ENCODE results near the gene FUT8.
"Not testable (repeated sequence)": the region's sequence is repeated elsewhere in the genome, so short reads cannot be mapped to it uniquely, and the experiment has no call there.

FUT8 gene

DNA sequence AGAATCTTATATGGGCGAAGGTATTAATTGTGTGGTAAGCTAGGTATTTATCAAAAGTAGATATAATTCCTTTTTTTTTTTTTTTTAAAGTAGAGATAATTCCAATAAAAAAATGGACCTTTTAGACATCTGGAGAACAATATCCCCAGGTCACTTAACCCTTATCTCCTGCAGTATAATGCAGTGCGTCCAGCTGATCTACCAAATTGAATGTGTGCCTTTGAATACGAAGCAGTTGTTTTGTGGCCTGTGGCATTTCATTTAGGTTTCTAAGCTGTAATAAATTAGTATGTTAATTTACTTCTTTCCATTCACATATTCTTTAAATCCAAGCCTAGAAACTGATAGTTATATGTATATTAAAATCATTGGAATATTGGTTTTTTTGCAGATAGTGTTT lies 3.1 kb downstream of the FUT8 start:
- no peak for DNase-seq (ENCODE audit: extremely low read depth in 1 of 2, low read depth in 1 of 2)

DNA sequence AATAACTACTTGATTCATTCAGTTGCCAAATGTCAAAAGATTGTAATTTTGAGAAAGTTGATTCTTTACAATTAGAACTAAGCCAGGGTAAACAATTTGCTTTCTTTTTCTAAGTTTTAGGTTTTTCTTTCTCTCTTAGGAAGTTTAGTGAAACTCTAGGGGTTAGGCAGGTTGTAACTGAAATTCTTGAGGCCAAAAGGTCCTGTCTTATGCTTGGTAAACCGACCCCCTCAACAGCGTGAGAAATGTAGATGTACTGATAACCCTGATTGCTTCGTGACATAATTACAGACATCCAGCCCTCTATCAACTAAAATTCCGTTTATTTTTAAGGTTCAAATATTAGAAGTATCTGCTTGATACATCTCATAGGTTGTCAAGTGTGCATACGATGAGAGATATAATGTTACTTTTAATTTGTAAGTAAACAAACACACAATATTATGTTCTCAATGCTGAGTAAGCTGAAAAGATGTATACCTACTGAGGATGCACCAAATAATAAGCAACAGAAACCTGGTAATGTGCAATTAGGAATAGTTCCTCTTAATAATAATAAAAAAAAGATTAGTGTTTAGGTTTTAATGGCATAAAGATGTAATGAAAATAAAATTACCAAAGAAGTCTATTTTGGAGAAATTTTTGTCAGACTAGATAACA lies 7.2 kb downstream of the FUT8 start:
- DNase-seq (ENCODE audit: extremely low read depth in 1 of 2, low read depth in 1 of 2): no peak

DNA sequence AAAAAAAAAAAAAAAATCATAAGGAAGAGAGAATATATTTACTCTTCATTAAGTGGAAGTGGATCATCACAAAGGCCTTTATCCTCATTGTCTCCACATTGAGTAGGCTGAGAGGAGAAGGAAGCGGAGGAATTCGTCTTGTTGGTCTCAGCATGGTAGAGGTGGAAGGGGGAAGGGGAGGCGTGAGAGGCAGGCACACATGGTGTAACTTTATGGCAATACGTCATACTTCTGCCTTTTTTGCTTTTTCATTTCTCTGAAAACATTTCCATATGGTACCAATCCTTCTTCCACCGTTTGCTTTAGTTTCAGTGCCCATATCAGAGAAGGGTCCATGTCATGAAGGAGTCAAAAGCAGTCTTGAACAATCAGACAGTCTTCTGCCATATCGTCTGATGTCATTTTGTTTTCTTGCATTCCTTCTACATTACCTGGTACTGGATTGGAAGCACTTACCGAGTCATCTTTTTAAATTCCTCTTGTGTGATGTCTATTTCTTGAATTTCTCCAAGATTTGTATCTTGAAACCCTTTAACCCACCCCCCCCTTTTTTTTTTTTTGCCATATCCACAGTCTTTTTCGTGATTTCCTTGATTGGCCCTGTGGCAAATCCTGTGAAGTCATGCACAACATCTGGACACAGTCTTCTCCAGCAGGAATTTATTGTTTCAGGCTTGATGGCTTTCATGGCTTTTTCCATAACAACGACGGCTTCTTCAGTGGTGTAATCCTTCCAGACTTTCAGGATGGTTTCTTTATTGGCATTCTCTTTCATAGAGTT lies 8.9 kb downstream of the FUT8 start:
- no peak for DNase-seq (ENCODE audit: extremely low read depth in 1 of 2, low read depth in 1 of 2)

DNA sequence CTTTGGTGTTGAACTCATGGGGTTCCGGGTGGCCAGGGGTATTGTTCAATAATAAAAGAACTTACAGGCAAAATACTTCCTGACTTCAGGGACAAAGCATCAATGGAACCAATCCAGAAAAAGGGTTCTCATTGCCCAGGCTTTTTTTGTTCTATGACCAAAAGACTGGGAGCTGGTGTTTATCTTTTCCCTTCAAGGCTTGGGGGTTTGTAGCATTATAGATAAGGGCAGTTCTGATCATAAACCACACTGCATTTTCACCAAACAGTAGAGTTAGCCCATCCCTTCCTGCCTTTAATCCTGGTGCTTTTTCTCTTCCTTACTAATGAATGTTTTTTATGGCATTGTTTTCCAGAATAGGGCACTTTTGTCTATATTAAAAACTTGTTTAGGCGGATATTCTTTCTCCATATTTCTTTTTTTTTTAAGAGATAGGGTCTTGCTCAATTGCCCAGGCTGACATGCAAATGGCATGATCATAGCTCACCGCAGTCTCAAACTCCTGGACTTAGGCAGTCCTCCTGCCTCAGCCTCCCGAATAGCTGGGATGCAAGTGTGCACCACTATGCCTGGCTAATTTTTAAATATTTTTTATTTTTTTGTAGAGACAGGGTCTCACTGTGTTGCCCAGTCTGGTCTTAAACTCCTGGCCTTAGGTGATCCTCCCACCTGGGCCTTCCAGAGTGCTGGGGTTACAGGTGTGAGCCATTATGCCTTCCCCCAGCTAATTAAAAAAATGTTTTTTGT lies 9.7 kb downstream of the FUT8 start:
- no peak for DNase-seq (ENCODE audit: extremely low read depth in 1 of 2, low read depth in 1 of 2)

DNA sequence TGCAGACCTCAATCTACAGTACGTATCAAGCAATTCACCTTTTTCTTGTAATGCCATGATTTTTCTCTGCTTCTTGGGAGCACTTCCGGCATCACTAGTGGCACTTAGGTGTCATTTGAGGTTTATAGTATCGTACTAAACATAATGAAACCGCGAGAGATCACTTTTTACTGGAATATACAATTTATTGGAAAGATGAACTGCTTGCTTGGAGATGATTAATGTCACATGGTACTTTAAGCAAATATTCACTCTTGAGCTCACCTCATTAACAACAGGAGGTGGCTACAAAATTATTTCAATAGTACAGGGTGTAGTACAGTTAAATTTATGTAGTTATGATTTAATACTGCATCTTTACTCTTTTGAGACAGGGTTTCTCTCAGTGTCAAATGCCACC lies 11.5 kb downstream of the FUT8 start:
- DNase-seq (ENCODE audit: extremely low read depth in 1 of 2, low read depth in 1 of 2): no peak

DNA sequence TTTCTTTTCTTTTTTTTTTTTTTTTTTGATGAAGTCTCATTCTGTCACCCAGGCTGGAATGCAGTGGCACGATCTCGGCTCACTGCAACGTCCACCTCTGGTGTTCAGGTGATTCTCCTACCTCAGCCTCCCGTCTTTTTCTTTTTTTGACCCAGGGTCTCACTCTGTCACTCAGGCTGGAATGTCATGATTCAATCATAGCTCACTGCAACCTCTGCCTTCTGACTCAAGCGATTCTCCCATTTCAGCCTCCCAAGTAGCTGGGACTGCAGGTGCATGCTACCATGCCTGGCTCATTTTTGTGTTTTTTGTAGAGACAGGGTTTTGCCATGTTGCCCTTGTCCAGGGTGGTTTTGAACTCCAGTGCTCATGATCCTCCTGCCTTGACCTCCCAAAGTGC lies 12.0 kb downstream of the FUT8 start:
- DNase-seq (ENCODE audit: extremely low read depth in 1 of 2, low read depth in 1 of 2): no peak

DNA sequence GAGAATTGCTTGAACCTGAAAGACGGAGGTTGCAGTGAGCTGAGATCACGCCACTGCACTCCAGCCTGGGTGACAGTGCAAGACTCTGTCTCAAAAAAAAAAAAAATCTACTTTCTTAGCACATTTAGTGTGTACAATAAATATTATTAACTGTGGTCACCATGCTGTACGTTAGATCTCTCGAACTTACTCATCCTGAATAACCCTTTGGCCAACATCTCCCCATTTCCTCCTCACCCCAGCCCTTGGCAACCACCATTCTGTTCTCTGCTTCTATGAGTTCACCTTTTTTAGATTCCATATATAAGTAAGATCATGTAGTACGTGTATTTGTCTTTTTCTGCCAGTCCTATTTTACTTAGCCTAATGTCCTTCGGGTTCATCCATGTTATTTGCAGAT lies 13.4 kb downstream of the FUT8 start:
- DNase-seq (ENCODE audit: extremely low read depth in 1 of 2, low read depth in 1 of 2): no peak

DNA sequence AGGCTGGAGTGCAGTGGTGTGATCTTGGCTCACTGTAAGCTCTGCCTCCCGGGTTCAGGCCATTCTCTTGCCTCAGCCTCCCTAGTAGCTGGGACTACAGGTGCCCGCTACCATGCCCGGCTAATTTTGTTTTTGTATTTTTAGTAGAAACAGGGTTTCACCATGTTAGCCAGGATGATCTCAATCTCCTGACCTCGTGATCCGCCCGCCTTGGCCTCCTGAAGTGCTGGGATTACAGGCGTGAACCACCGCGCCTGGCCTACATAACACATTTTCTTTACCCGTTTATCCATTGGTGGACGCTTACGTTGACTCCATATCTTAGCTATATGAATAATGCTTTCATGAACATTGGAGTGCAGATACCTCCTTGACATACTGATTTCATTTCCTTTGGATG lies 14.4 kb downstream of the FUT8 start:
- DNase-seq (ENCODE audit: extremely low read depth in 1 of 2, low read depth in 1 of 2): not testable (repeated sequence)

DNA sequence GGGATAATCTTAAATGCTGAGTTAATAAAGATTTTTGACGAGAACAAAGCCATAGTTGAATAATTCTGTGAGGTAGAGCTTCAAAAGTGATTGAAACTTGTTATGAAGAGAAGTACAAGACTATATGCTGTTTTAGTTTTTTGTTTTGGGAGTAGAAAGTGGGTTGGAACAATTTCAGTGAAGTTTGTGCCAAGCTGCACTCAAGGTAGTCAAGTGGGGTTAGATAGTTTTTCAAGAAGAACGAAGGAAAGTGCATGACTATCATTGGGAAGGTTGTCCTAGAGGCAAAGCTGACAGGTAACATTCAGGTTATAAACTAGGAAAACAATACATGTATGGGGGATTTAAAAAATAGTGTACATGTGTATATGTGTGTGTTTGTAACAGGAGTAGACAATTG lies 16.2 kb downstream of the FUT8 start:
- no peak for DNase-seq (ENCODE audit: extremely low read depth in 1 of 2, low read depth in 1 of 2)

DNA sequence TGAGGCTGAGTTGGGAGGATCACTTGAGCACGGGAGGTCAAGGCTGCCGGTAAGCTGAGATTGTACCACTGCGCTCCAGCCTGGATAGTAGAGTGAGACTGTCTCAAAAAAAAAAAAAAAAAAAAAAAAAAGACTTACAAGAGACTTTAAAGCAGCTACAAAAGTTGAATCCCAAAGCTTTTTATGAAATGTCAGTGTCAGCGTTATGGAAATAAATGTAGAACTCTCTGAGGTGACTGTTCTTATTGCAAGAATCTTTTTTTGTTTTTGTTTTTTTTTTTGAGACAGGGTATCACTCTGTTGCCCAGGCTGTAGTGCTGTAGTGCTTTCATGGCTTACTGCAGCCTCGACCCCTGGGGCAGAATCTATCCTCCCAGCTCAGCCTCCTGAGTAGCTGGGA lies 17.2 kb downstream of the FUT8 start:
- no peak for DNase-seq (ENCODE audit: extremely low read depth in 1 of 2, low read depth in 1 of 2)

DNA sequence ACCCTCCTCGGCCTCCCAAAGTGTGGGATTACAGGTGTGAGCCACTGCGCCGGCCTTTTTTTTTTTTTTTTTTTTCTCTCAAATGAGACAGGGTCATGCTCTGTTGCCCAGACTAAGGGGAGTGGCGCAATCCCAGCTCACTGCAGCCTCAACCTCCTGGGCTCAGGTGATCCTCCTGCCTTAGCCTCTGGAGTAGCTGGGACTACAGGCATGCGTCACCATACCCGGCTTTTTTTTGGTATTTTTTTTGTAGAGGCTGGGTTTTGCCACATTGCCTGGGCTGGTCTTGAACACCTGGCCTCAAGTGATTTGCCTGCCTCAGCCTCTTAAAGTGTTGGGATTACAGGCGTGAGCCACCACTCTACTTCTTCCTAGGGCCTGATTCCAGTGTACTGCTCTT lies 18.7 kb downstream of the FUT8 start:
- DNase-seq (ENCODE audit: extremely low read depth in 1 of 2, low read depth in 1 of 2): no peak

DNA sequence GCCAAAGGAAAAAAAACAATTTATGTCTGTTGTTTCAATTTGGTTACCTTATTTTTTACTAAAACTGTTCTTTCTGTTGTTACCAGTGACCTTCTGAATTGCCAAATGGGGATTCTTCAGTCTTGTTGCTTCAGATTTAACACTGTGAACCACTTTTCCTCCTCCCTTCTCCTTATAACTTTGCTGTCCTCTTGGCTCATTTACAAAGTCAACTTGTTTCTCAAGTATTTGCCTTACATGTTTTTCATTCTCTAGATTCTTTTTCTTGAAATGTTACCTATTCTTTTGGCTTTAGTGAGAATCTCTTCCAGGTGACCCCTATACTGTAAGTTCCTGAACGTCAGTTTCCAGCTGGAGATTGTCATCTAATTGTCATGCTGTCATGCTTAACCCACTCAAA lies 19.4 kb downstream of the FUT8 start:
- DNase-seq (ENCODE audit: extremely low read depth in 1 of 2, low read depth in 1 of 2): no peak

DNA sequence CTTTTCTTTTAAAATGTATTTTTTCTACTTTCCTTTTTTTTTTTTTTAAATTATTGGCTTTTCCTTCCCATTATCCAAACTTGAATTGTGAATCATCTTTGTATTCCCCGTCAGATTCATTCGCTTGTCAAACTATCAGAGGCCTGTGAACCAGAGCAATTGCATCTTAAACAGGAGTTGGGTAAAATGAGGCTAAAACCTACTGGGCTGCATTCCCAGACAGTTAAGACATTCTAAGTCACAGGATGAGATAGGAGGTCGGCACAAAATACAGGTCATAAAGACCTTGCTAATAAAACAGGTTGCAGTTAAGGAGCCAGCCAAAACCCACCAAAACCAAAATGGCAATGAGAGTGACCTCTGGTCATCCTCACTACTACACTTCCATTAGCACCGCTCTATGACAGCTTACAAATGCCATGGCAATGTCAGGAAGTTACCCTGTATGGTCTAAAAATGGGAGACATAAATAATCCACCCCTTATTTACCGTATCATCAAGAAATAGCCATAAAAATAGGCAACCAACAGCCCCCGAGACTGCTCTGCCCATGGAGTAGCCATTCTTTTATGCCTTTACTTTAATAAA lies 19.9 kb downstream of the FUT8 start:
- no peak for DNase-seq (ENCODE audit: extremely low read depth in 1 of 2, low read depth in 1 of 2)

DNA sequence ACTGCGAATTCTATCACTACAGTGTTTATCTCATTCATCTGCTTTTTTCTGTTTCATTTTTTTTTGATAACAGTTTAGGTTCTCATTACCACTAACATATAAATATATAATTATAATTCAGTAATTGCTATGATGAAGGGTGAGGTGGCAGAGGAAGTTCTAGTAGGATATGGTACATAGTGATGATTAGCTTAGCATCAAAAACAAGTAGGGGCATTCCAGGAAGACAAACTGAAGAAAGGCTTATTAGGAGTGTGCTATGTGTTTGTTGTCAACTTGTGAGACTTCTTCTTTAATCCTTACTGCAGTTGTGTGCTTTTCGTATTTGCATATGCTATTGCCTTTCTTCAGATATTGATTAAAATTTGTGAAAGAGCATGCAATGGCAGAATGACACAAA lies 20.6 kb downstream of the FUT8 start:
- DNase-seq (ENCODE audit: extremely low read depth in 1 of 2, low read depth in 1 of 2): no peak

DNA sequence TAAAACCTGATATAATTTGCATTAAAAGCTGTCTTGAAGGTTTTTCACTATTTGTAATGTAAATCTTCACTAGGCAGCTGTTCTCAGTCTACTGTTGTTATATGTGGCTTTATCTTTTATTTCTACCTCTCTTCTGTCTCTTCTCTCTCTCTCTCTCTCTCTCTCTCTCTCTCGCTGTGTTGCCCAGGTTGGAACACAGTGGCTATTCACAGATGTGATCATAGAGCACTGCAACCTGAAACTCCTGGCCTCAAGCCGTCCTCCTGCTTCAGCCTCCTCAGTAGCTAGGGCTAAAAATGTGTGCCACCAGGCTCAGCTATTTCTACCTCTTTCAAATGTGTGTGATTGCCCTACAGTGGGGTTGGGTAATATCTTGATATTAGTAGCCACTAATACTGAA lies 21.1 kb downstream of the FUT8 start:
- DNase-seq (ENCODE audit: extremely low read depth in 1 of 2, low read depth in 1 of 2): no peak

DNA sequence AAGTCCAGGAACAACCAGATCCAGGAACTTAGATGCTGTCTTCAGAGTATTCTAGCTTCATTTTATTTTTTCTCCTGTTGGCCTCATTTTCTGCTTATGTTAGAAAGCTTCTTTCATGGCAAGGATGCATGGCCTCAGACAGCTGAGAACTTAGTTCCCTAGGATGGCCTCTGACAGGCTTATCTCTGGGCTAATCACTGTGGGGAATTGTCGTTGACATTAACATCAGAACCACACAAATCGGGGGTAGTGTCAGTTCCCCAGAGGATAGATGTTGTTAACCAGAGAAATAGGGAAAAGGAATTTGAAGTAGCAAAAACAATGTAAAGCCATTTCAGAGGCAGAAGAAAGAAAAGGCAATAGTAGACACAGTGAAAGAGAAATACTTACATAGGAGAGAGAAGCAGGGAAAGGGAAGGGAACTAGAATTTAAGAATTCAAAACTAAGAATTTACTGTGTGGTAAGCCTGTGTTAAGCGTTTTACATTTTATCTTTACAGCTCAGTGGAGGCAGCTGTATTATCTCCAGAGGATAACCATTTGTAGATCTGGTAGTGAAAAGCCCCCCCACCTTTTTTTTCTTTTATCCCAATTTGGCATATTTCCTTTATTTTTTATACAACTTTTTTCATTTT lies 21.8 kb downstream of the FUT8 start:
- no peak for DNase-seq (ENCODE audit: extremely low read depth in 1 of 2, low read depth in 1 of 2)

DNA sequence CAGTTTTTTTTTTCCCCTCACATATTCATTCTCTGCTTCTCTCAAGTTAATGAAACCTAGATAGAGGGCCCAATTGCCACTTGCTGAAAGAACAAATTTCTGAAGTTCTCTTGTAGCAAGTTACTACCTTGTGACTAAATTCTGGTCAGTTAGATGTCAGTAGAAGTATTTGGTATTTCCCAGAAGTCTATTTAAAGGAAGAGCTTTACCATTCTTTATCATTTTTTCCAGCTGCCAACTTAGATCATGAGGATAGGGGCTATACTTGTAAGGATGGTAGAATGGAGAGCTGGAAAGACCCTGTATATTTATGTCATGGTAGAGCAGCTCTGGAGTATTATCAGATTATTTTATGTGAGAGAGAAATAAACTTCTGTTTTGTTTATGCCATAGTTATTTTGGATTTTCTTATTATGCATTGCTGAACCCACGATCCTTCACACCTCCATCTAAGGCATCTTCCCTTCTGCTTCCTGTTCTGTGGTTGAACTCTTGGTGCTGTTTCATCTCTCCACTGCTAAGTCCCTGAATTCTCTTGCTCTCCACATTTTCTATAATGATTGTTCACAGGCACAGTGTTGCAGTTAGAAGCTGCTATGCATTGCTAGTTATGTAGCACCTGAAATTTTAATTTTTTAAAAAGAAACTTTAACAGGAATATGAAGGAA lies 25.9 kb downstream of the FUT8 start:
- DNase-seq (ENCODE audit: extremely low read depth in 1 of 2, low read depth in 1 of 2): no peak

DNA sequence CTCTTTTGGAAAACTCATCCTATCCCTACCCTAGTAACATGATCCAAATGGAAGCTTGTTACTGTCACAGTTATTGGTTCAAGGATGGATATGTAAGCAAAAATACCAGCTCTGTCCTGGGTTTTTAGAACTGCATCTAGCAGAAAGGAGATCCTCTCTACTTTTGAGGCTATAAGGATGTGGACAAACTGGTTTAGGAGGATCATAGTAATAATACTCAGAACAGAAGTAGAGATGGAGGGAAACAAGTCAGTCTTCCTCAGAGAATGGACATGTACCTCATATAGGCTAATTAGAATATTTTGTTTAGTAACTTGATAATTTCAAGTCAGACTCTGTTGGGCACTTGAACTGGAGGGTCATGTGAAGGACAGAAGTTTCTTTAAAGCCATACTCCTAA lies 26.6 kb downstream of the FUT8 start:
- no peak for DNase-seq (ENCODE audit: extremely low read depth in 1 of 2, low read depth in 1 of 2)

DNA sequence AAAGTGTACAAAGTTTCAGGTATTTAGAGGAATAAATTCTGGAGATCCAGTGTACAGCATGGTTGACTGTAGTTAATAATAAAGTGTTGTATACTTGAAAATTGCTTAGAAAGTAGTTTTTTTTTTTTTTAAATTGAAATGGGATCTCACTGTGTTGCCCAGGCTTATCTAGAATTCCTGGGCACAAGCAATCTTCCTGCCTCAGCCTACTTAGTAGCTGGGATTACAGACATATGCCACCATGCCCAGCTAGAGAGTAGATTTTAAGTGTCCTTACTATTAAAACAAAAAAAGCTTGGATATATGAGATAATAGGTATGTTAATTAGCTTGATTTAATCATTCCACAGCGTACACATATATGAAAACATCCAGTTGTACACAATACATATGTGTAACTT lies 27.7 kb downstream of the FUT8 start:
- DNase-seq (ENCODE audit: extremely low read depth in 1 of 2, low read depth in 1 of 2): no peak

DNA sequence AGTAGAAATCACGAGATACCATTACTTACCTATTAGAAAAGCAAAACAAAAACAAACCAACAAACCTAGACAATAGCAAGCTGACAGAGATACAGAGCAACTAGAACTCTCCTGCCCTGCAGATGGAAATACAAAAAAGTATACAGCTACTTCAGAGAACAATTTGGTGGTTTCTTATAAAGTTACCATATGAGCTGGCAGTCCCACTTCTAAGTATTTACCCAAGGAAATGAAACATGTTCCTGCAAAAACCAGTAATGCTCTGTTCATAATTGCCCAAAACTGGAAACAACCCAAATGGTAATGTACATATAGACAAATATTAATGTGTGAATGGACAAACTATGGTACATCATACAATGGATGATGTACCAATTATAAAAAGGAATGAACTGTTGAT lies 31.7 kb downstream of the FUT8 start:
- DNase-seq (ENCODE audit: extremely low read depth in 1 of 2, low read depth in 1 of 2): no peak

DNA sequence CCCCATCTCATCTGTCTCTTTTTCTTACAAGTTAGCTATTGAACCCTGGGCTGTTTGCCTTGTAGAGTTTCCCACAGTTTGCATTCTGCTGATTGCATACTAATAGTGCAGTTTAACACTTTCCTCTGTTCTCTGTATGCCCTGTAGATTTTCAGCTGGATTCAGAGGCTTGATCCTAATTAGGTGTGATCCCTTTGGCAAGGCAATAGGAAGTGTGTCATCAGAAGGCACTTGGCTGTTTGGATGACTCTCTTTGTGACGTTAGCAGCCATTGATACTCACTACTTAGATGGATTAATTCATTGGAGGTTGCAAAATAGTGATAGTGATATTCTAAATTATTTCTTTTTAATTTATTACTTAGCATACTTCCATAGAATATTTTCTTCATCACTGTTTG lies 33.6 kb downstream of the FUT8 start:
- no peak for DNase-seq (ENCODE audit: extremely low read depth in 1 of 2, low read depth in 1 of 2)
